ENCODE measurements around the gene CHST8.

DNA sequence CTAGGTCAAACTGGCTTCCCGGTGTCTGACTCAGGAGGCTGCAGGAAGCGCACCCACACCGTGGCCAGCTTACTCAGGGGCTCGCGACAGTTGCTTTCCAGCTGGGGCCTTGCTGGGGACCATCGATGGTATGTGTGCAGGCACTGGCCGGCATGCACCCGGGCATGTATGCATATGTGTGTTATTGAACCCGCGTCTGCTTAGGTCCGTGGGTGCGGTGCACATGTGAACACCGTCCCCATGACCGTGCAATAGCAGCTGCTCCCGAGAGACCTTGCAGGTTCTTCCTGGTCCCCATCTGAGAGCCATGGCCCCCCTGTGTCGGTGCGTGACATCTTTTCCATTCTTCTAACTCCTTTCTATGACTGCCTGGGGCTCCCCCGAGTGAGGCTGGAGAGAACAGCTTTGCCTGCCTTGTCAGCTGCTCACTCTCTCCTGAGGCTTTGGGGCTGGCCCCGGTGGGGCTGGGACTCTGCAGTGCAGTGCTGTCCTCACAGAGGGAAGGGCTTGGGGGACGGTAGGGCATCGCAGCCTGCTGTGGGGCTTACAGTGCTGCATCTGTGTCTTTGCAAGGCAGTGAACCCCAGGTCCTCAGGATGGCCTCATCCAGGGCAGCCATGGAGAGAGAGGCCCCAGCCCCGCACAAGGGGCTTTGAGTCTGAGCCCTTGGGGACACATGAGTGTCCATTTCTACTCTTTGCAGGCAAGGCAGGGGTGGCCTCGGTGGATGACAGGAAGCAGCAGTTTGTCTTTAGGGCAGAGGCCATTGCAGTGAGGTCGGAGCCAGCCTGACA lies 65.1 kb downstream of the CHST8 start:
- TF ChIP-seq, protein P1, sequence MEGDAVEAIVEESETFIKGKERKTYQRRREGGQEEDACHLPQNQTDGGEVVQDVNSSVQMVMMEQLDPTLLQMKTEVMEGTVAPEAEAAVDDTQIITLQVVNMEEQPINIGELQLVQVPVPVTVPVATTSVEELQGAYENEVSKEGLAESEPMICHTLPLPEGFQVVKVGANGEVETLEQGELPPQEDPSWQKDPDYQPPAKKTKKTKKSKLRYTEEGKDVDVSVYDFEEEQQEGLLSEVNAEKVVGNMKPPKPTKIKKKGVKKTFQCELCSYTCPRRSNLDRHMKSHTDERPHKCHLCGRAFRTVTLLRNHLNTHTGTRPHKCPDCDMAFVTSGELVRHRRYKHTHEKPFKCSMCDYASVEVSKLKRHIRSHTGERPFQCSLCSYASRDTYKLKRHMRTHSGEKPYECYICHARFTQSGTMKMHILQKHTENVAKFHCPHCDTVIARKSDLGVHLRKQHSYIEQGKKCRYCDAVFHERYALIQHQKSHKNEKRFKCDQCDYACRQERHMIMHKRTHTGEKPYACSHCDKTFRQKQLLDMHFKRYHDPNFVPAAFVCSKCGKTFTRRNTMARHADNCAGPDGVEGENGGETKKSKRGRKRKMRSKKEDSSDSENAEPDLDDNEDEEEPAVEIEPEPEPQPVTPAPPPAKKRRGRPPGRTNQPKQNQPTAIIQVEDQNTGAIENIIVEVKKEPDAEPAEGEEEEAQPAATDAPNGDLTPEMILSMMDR (IDR thresholded peaks at IDR 0.05): no peak
- TF ChIP-seq POLR2AphosphoS5 (IDR thresholded peaks at IDR 0.05) (no peak), POLR2A (IDR thresholded peaks at IDR 0.05) (no peak), EP300 (IDR thresholded peaks at IDR 0.05; ENCODE audit: low read depth) (no peak)
